PC-9 (cell line): ENCODE results near the gene KRT34. TPM values are rescaled to one million over a fixed set of nuclear protein-coding genes. Genes with fewer than 3 reads are reported as not detected.
"Not testable (repeated sequence)": the region's sequence is repeated elsewhere in the genome, so short reads cannot be mapped to it uniquely, and the experiment has no call there.

Source experiments
- BruUV-seq: library from RNA; stranded (reverse); fragments of 400-500 nt; replicated peaks from 2 replicates; lab custom pipeline; 2021; lab: Mats Ljungman, UMichigan
- CTCF ChIA-PET: fragments of 300-600 bp; sonication (Branson Sonifier 250); formaldehyde crosslinking; loops from one replicate; lab custom pipeline; 2022; ENCODE audit warnings: antibody characterized with exemption; lab: Charles Lee
- POLR2A ChIA-PET: fragments of 300-600 bp; sonication (Branson Sonifier 250); formaldehyde crosslinking; loops from one replicate; lab custom pipeline; 2022; ENCODE audit warnings: antibody characterized with exemption; ENCODE audit not compliant: unreplicated experiment; lab: Charles Lee
- DNase-seq, 2 experiments: peaks; one replicate each; pipeline versions ENCODE4 v3.0.0 to v3.0.0-alpha.2; 2015 to 2022; ENCODE audit warnings: mixed read lengths in 1 of 2
- H2AFZ ChIP-seq: fragments of 200-600 bp; sonication (generic); 2 replicates; pipeline ENCODE4 v1.8.1; 2017; ENCODE audit warnings: antibody characterized with exemption
- H3F3A ChIP-seq: fragments of 200-600 bp; sonication (generic); 2 replicates; pipeline ENCODE4 v1.8.1; 2017; ENCODE audit warnings: antibody characterized with exemption, mild to moderate bottlenecking, low read depth; ENCODE audit not compliant: insufficient read depth
- H3K27ac ChIP-seq: fragments of 200-600 bp; sonication (generic); 2 replicates; pipeline ENCODE4 v1.6.1; 2016; ENCODE audit warnings: mixed run types
- H3K27me3 ChIP-seq: fragments of 200-600 bp; sonication (generic); 2 replicates; pipeline ENCODE4 v1.6.1; 2016; ENCODE audit warnings: low read depth, mixed run types; ENCODE audit not compliant: insufficient read depth
- H3K36me3 ChIP-seq: fragments of 200-600 bp; sonication (generic); 2 replicates; pipeline ENCODE4 v1.6.1; 2016; ENCODE audit warnings: low read depth, mixed run types
- H3K4me1 ChIP-seq: fragments of 200-600 bp; sonication (generic); replicated peaks from 2 replicates; pipeline ENCODE4 v1.6.1; 2016; ENCODE audit warnings: mixed run types; ENCODE audit not compliant: insufficient read depth
- H3K4me2 ChIP-seq: fragments of 200-600 bp; sonication (generic); 2 replicates; pipeline ENCODE4 v1.6.1; 2017; ENCODE audit warnings: mixed run types
- H3K4me3 ChIP-seq: fragments of 200-600 bp; sonication (generic); 2 replicates; pipeline ENCODE4 v1.6.1; 2016; ENCODE audit warnings: mixed run types
- H3K79me2 ChIP-seq: fragments of 200-600 bp; sonication (generic); 2 replicates; pipeline ENCODE4 v1.6.1; 2017; ENCODE audit warnings: low read depth, mixed run types
- H3K9me2 ChIP-seq: fragments of 200-600 bp; sonication (generic); 2 replicates; pipeline ENCODE4 v1.8.1; 2017; ENCODE audit warnings: mild to moderate bottlenecking; ENCODE audit not compliant: insufficient read depth
- H3K9me3 ChIP-seq: fragments of 200-600 bp; sonication (generic); 2 replicates; pipeline ENCODE4 v1.8.1; 2016; ENCODE audit warnings: low read depth; ENCODE audit not compliant: insufficient read depth
- H4K20me1 ChIP-seq: fragments of 200-600 bp; sonication (generic); 2 replicates; pipeline ENCODE4 v1.8.1; 2017; ENCODE audit not compliant: insufficient read depth
- EZH2 ChIP-seq: fragments of 200-600 bp; sonication (generic); IDR thresholded peaks from 2 replicates; pipeline ENCODE4 v1.8.0; 2017; ENCODE audit warnings: antibody characterized with exemption, low read depth
- intact Hi-C: fragments of 100-400 bp; cut with micrococcal nuclease; formaldehyde crosslinking; loops from one replicate; pipeline ENCODE4 v1.10.0; 2022; ENCODE audit not compliant: unreplicated experiment
- total RNA-seq: library from RNA; stranded (reverse); gene quantifications from 2 replicates; pipeline ENCODE4 v1.2.3, GENCODE V29; 2021
- TF ChIP-seq, protein P1 (sequence below): fragments of 200-600 bp; sonication (generic); conservative IDR thresholded peaks from 2 replicates; pipeline ENCODE4 v1.6.1; 2017; ENCODE audit warnings: mixed run types, antibody characterized with exemption, mild to moderate bottlenecking, moderate library complexity

The KRT34 gene
- total RNA-seq, 1 experiment from 2014 or later: 1.4 TPM

DNA sequence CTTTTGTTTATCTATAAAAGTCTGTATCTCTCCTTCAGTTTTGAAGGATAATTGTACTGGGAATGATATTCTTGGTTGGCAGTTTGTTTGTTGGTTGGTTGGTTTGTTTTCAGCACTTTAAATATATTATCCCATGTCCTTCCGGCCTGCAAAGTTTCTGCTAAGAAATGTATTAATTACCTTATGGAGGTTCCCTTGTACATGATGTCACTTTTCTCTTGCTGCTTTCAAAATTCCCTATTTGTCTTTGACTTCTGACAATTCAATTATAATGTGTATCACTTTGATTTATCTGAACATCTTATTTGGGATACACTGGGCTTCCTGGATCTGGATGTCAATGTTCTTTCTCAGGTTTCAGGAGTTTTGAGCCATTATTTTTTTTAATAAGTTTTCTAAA is 4.1 kb upstream of the KRT34 start:
- no TSS peak for BruUV-seq
- Histone ChIP-seq H3K4me1 (peaks cover 3% of the 10 kb centered on the region; the same call in 1 of the 2 replicates), H3K36me3 (no peaks in the 10 kb centered on the region), H3F3A (no peaks in the 10 kb centered on the region), H3K27me3 (no peaks in the 10 kb centered on the region), H2AFZ (no peak overlapping the region), H3K79me2 (no peaks in the 10 kb centered on the region), H3K4me2 (no peak overlapping the region), H3K9me2 (no peaks in the 10 kb centered on the region), H4K20me1 (no peaks in the 10 kb centered on the region), H3K4me3 (no peak overlapping the region), H3K9me3 (peaks cover 14% of the 10 kb centered on the region), H3K27ac (no peak overlapping the region)
- CTCF ChIA-PET: no interaction called here
- no peak for DNase-seq
- POLR2A ChIA-PET: no interaction called here
- intact Hi-C loops: no loop called here
- no peak for TF ChIP-seq EZH2
- TF ChIP-seq, protein P1, sequence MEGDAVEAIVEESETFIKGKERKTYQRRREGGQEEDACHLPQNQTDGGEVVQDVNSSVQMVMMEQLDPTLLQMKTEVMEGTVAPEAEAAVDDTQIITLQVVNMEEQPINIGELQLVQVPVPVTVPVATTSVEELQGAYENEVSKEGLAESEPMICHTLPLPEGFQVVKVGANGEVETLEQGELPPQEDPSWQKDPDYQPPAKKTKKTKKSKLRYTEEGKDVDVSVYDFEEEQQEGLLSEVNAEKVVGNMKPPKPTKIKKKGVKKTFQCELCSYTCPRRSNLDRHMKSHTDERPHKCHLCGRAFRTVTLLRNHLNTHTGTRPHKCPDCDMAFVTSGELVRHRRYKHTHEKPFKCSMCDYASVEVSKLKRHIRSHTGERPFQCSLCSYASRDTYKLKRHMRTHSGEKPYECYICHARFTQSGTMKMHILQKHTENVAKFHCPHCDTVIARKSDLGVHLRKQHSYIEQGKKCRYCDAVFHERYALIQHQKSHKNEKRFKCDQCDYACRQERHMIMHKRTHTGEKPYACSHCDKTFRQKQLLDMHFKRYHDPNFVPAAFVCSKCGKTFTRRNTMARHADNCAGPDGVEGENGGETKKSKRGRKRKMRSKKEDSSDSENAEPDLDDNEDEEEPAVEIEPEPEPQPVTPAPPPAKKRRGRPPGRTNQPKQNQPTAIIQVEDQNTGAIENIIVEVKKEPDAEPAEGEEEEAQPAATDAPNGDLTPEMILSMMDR: no peak

DNA sequence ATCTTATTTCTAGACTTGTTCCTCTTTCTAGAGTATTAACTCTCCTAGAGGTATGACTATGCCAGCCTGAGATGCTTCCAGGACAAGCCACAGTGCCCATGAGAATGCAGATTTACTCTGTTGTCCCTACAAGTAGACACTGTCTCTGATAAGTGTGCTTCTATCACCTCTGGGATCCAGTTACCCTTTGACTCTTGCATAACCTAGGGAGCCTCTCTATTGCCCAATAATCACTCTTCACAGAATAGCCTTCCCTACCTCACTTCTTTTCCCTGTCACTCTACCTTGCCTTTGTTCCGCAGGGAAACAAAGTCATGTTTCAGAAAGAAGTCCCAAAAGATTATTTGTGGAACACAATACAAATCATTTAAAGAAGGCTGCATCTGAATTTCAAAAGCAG is 1.6 kb upstream of the KRT34 start:
- Histone ChIP-seq H3F3A (no peaks in the 10 kb centered on the region; the same call in 1 of the 2 replicates), H3K27ac (no peak overlapping the region), H2AFZ (no peak overlapping the region), H3K9me2 (no peaks in the 10 kb centered on the region), H4K20me1 (no peaks in the 10 kb centered on the region), H3K4me1 (peaks cover 19% of the 10 kb centered on the region), H3K4me3 (no peak overlapping the region), H3K4me2 (no peak overlapping the region), H3K79me2 (no peaks in the 10 kb centered on the region), H3K9me3 (peaks cover 14% of the 10 kb centered on the region), H3K36me3 (no peaks in the 10 kb centered on the region), H3K27me3 (no peaks in the 10 kb centered on the region)
- intact Hi-C loops: no loop called here
- BruUV-seq: no TSS peak
- ChIA-PET CTCF (no interaction called here), POLR2A (no interaction called here)
- DNase-seq: no peak
- TF ChIP-seq EZH2: no peak
- TF ChIP-seq, protein P1: no peak

GRCh38 chr17:41382394-41382793 is 288 bp upstream of the KRT34 start:
- ChIA-PET POLR2A (interaction anchor here (0.7 kb wide), 1 partner anchor 22 kb away, joined by 4 read pairs; no protein-coding TSS in a partner anchor), CTCF (no interaction called here)
- Histone ChIP-seq H3K79me2 (no peaks in the 10 kb centered on the region), H3F3A (no peaks in the 10 kb centered on the region; the same call in 1 of the 2 replicates), H3K27ac (no peak overlapping the region), H3K36me3 (no peaks in the 10 kb centered on the region), H2AFZ (no peak overlapping the region), H3K27me3 (no peaks in the 10 kb centered on the region), H3K4me2 (no peak overlapping the region), H4K20me1 (no peaks in the 10 kb centered on the region), H3K4me3 (no peak overlapping the region), H3K4me1 (peaks cover 25% of the 10 kb centered on the region), H3K9me2 (no peaks in the 10 kb centered on the region), H3K9me3 (peaks cover 11% of the 10 kb centered on the region)
- TF ChIP-seq, protein P1: no peak
- no peak for TF ChIP-seq EZH2
- intact Hi-C loops: no loop called here
- DNase-seq: no peak
- no TSS peak for BruUV-seq

GRCh38 chr17:41380091-41380490 is 2.0 kb downstream of the KRT34 start:
- H4K20me1 ChIP-seq, H3K9me2 ChIP-seq, H3K27me3 ChIP-seq, CTCF ChIA-PET, H3F3A ChIP-seq, H3K36me3 ChIP-seq, intact Hi-C loops, BruUV-seq, H3K9me3 ChIP-seq, H3K4me3 ChIP-seq, H2AFZ ChIP-seq, H3K79me2 ChIP-seq: not testable (repeated sequence)
- Histone ChIP-seq H3K4me1 (peaks cover 26% of the 10 kb centered on the region), H3K4me2 (peak overlapping the region; percentile 30; the same call in 1 of the 2 replicates), H3K27ac (peak overlapping the region; percentile 90)
- POLR2A ChIA-PET: interaction anchor here (0.6 to 1.0 kb wide), 3 partner anchors 146 to 479 kb away, joined by 5 to 16 read pairs (median 6); no protein-coding TSS in a partner anchor
- DNase-seq: peak; percentile 55 to 88
